Neural crest cell (in vitro differentiated cells): Measurements from ENCODE around the gene FCHSD2. TPM values are rescaled to one million over a fixed set of nuclear protein-coding genes. Genes with fewer than 3 reads are reported as not detected.

ENCODE experiments used
- DNase-seq: peaks from one replicate; pipeline ENCODE4 v3.0.0; 2021; ENCODE audit warnings: low read depth, mixed read lengths, low spot score
- H3K27ac Mint-ChIP-seq: one replicate; pipeline ENCODE4 v1.8.0; 2021; ENCODE audit warnings: mild to moderate bottlenecking, mixed read lengths; ENCODE audit not compliant: unreplicated experiment
- H3K27me3 Mint-ChIP-seq: 2 replicates; pipeline ENCODE4 v1.8.0; 2021; ENCODE audit warnings: low read depth, mild to moderate bottlenecking, mixed read lengths
- H3K36me3 Mint-ChIP-seq: 2 replicates; pipeline ENCODE4 v1.8.0; 2021; ENCODE audit warnings: low read depth, mild to moderate bottlenecking, mixed read lengths
- H3K4me1 Mint-ChIP-seq: 2 replicates; pipeline ENCODE4 v1.8.0; 2021; ENCODE audit warnings: mixed read lengths
- H3K4me3 Mint-ChIP-seq: one replicate; pipeline ENCODE4 v1.8.0; 2021; ENCODE audit warnings: mild to moderate bottlenecking, mixed read lengths
- H3K9me3 Mint-ChIP-seq: 2 replicates; pipeline ENCODE4 v1.8.0; 2021; ENCODE audit warnings: mixed read lengths
- CTCF ChIP-seq: fragments of 200-600 bp; sonication (generic); conservative IDR thresholded peaks from 2 replicates; pipeline ENCODE4 v1.5.0; 2021; ENCODE audit warnings: antibody characterized with exemption, mild to moderate bottlenecking
- long read RNA-seq: library from polyadenylated mRNA; unstranded; transcript quantifications from one replicate; pipeline ENCODE4 v2.0.0, GENCODE V29; 2020
- total RNA-seq: library from RNA; stranded (reverse); gene quantifications from 2 replicates; pipeline ENCODE4 v1.2.1, GENCODE V29; 2021

Gene FCHSD2
- total RNA-seq = 32.2 and 34.4 TPM in 2 replicates
- long read RNA-seq, partial matches to known transcripts = 5 of 14 reads
- long read RNA-seq, other reads (novel, unspliced or antisense) = 8 of 14 reads

GRCh38 chr11:73142128-73142377, at the start of gene FCHSD2:
FCHSD2 (minus strand) TSS chr11:73142318; CDS start chr11:73141877, 441 bp downstream.
- Mint-ChIP-seq H3K4me3 (peak within 1 kb of the TSS; percentile 98), H3K9me3 (no peaks in the 10 kb centered on the region), H3K27me3 (peaks cover 2% of the 10 kb centered on the region), H3K27ac (peak within 1 kb of the TSS; percentile 96), H3K4me1 (peaks cover 38% of the 10 kb centered on the region), H3K36me3 (no peaks in the 10 kb centered on the region)
- no peak for DNase-seq
- TF ChIP-seq CTCF = no peak

GRCh38 chr11:73191151-73191550, 49.0 kb upstream of the FCHSD2 start:
- Mint-ChIP-seq H3K27me3 (no peaks in the 10 kb centered on the region), H3K27ac (no peak overlapping the region), H3K4me3 (no peak overlapping the region), H3K9me3 (no peaks in the 10 kb centered on the region), H3K36me3 (no peaks in the 10 kb centered on the region), H3K4me1 (no peaks in the 10 kb centered on the region)
- no peak for DNase-seq
- no peak for TF ChIP-seq CTCF

- H3K4me1 Mint-ChIP-seq = no peaks in the 10 kb centered on the region
- H3K27me3 Mint-ChIP-seq = no peaks in the 10 kb centered on the region
- no peak overlapping the region for H3K4me3 Mint-ChIP-seq
- no peaks in the 10 kb centered on the region for H3K9me3 Mint-ChIP-seq
- H3K36me3 Mint-ChIP-seq = no peaks in the 10 kb centered on the region
- DNase-seq = no peak
- TF ChIP-seq CTCF = no peak
- H3K27ac Mint-ChIP-seq = no peak overlapping the region
Measured at GRCh38 chr11:73190557-73190885, 48.4 kb upstream of the FCHSD2 start.

GRCh38 chr11:73189723-73190556, 47.8 kb upstream of the FCHSD2 start:
- DNase-seq = no peak
- Mint-ChIP-seq H3K4me3 (no peak overlapping the region), H3K36me3 (no peaks in the 10 kb centered on the region), H3K27me3 (peaks cover 3% of the 10 kb centered on the region), H3K4me1 (peaks cover 4% of the 10 kb centered on the region), H3K9me3 (no peaks in the 10 kb centered on the region), H3K27ac (no peak overlapping the region)
- no peak for TF ChIP-seq CTCF

- Mint-ChIP-seq H3K27ac (no peak overlapping the region), H3K4me3 (no peak overlapping the region), H3K4me1 (peaks cover 5% of the 10 kb centered on the region), H3K27me3 (peaks cover 3% of the 10 kb centered on the region), H3K36me3 (no peaks in the 10 kb centered on the region), H3K9me3 (no peaks in the 10 kb centered on the region)
- TF ChIP-seq CTCF = no peak
- DNase-seq = no peak
Measured at GRCh38 chr11:73189315-73189714, 47.2 kb upstream of the FCHSD2 start.
